Lower lobe of right lung (tissue), 2 donors: ENCODE measurements around the gene PHAF1. TPM values are rescaled to one million over a fixed set of nuclear protein-coding genes. Genes with fewer than 3 reads are reported as not detected.

Experiments used
- ATAC-seq, 2 donors: fragments of 200-7000 bp; cut with Tn5 transposase; one replicate each; pipeline ENCODE4 v1.9.1; 2020 to 2022; ENCODE audit warnings: mild to moderate bottlenecking in 2 of 2, moderate library complexity in 2 of 2
- DNase-seq: peaks from one replicate; pipeline ENCODE4 v3.0.0-alpha.2; 2020
- H3K27ac ChIP-seq: fragments of 200-600 bp; one replicate; pipeline ENCODE4 v1.8.0; 2022
- H3K27me3 ChIP-seq: fragments of 200-600 bp; one replicate; pipeline ENCODE4 v1.8.0; 2022; ENCODE audit warnings: low read depth
- H3K36me3 ChIP-seq: fragments of 200-600 bp; one replicate; pipeline ENCODE4 v1.8.0; 2022; ENCODE audit warnings: mild to moderate bottlenecking
- H3K4me1 ChIP-seq: fragments of 200-600 bp; one replicate; pipeline ENCODE4 v1.8.0; 2022
- H3K4me3 ChIP-seq: fragments of 200-600 bp; one replicate; pipeline ENCODE4 v1.8.0; 2022; ENCODE audit warnings: mild to moderate bottlenecking
- H3K9me3 ChIP-seq: fragments of 200-600 bp; one replicate; pipeline ENCODE4 v1.8.0; 2022
- intact Hi-C: fragments of 100-400 bp; cut with DNase I; formaldehyde crosslinking; loops from one replicate; pipeline ENCODE4 v1.11.0; 2022
- total RNA-seq: library from RNA; stranded (reverse); fragmentation: NEBNext Ultra II Directional; extraction: Animal tissue kit (Norgen Biotek cat#: 25700); gene quantifications from one replicate; pipeline ENCODE4 v1.2.1, GENCODE V29; 2021
- TF ChIP-seq, protein P1 (sequence below): fragments of 200-600 bp; IDR thresholded peaks from one replicate; pipeline ENCODE4 v1.8.0; 2022; ENCODE audit warnings: antibody characterized with exemption, mild to moderate bottlenecking
- donor health status: DM: no; HTN: yes; CAD: no; lungs with severe emphysema.

The PHAF1 gene
- total RNA-seq, 1 donor from 2014 or later: 21.7 TPM

DNA sequence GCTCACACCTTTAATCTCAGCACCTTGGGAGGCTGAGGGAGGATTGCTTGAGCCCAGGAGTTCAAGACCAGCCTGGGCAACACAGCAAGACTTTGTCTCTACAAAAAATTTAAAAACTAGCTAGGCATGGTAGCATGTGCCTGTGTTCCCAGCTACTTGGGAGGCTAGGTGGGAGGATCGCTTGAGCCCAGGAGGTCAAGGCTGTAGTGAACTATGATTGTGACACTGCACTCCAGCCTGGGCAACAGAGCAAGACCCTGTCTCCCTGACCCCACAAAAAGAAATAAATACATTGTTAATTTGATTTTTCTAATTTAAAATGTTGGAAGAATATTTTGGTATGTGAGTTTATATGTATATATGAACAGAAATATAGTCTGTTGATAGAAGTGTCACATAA, 22.4 kb upstream of the PHAF1 start:
- intact Hi-C loops: no loop called here
- H3K27ac ChIP-seq: no peak overlapping the region
- H3K4me3 ChIP-seq: no peak overlapping the region
- peaks cover 34% of the 10 kb centered on the region for H3K36me3 ChIP-seq
- no peak for DNase-seq
- no peaks in the 10 kb centered on the region for H3K27me3 ChIP-seq
- TF ChIP-seq, protein P1, sequence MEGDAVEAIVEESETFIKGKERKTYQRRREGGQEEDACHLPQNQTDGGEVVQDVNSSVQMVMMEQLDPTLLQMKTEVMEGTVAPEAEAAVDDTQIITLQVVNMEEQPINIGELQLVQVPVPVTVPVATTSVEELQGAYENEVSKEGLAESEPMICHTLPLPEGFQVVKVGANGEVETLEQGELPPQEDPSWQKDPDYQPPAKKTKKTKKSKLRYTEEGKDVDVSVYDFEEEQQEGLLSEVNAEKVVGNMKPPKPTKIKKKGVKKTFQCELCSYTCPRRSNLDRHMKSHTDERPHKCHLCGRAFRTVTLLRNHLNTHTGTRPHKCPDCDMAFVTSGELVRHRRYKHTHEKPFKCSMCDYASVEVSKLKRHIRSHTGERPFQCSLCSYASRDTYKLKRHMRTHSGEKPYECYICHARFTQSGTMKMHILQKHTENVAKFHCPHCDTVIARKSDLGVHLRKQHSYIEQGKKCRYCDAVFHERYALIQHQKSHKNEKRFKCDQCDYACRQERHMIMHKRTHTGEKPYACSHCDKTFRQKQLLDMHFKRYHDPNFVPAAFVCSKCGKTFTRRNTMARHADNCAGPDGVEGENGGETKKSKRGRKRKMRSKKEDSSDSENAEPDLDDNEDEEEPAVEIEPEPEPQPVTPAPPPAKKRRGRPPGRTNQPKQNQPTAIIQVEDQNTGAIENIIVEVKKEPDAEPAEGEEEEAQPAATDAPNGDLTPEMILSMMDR: no peak
- no peak for ATAC-seq
- H3K9me3 ChIP-seq: no peaks in the 10 kb centered on the region
- peaks cover 10% of the 10 kb centered on the region for H3K4me1 ChIP-seq

GRCh38 chr16:67087803-67088202, 21.9 kb upstream of the PHAF1 start:
- TF ChIP-seq, protein P1: no peak
- intact Hi-C loops: no loop called here
- ATAC-seq: no peak
- Histone ChIP-seq H3K4me1 (peaks cover 10% of the 10 kb centered on the region), H3K4me3 (no peak overlapping the region), H3K9me3 (no peaks in the 10 kb centered on the region), H3K27me3 (no peaks in the 10 kb centered on the region), H3K27ac (no peak overlapping the region), H3K36me3 (peaks cover 32% of the 10 kb centered on the region)
- no peak for DNase-seq

DNA sequence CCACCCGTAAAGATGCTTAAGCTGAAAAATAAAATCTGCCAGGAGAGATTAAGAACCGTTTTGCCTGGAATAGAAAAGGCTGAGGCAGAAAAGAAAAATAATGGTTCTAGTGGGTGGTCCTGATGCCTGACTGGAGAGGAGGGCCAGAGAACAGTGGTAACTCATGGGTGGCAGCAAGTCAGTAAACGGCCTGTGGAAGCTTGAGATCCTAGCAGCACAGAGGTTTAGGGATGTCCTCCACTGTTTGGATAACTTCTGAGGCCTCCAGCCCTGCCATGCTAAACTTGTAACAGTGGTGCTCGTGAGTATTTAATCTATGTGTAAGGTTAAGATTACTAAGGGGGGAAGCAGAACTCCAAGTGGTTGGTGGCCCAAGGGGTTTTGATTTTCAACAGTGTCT, 21.2 kb upstream of the PHAF1 start:
- Histone ChIP-seq H3K27ac (no peak overlapping the region), H3K4me3 (no peak overlapping the region), H3K27me3 (no peaks in the 10 kb centered on the region), H3K4me1 (peaks cover 10% of the 10 kb centered on the region), H3K9me3 (no peaks in the 10 kb centered on the region), H3K36me3 (peaks cover 32% of the 10 kb centered on the region)
- DNase-seq (no peak), ATAC-seq (no peak)
- TF ChIP-seq, protein P1: no peak
- intact Hi-C loops: no loop called here

DNA sequence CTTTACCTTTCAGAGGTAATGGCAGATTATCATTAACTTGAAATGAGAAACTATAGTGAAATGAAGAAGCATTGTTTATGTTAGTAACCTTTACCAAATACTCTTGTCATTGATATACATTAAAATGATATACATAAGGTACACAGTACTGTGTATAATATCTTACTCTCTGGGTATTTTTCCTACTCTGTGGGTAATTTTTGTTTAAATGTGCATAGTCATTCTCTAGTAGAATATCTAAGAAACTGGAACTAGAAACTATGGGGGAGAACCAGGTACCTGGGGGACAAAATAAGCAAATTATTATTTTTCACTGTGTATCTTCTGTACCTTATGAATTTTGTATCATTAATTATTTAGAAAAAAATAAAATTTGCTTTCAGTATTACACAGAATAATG, 20.6 kb upstream of the PHAF1 start:
- intact Hi-C loops: no loop called here
- no peaks in the 10 kb centered on the region for H3K27me3 ChIP-seq
- peaks cover 26% of the 10 kb centered on the region for H3K36me3 ChIP-seq
- H3K9me3 ChIP-seq: no peaks in the 10 kb centered on the region
- H3K4me3 ChIP-seq: no peak overlapping the region
- H3K4me1 ChIP-seq: peaks cover 10% of the 10 kb centered on the region
- TF ChIP-seq, protein P1: no peak
- H3K27ac ChIP-seq: no peak overlapping the region
- ATAC-seq: no peak
- no peak for DNase-seq

DNA sequence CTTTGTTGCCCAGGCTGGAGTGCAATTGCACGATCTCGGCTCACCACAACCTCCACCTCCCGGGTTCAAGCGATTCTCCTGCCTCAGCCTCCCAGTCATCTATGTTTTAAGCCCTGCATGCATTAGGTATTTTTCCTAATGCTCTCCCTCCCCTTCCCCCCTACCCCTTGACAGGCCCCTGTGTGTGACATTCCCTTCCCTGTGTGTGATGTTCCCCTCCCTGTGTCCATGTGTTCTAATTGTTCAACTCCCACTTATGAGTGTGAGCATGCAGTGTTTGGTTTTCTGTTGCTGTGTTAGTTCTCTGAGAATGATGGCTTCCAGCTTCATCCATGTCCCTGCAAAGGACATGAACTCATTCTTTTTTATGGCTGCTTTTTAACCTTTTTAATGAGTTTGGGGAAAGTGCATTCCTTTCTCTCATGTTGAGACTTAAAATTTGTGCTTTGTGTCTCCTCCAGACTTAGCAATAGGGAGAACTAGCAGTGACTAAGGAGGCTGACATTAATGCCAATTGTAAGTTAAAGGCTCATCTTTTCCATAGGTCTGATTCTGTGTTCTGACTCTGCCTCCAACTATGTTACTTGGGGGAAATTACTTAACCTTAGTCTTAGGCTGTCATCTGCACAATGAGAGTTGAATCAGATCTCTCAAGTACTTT, 17.7 kb upstream of the PHAF1 start:
- TF ChIP-seq, protein P1: no peak
- Histone ChIP-seq H3K4me1 (peaks cover 6% of the 10 kb centered on the region), H3K27ac (no peak overlapping the region), H3K9me3 (no peaks in the 10 kb centered on the region), H3K36me3 (peaks cover 18% of the 10 kb centered on the region), H3K4me3 (no peak overlapping the region), H3K27me3 (no peaks in the 10 kb centered on the region)
- intact Hi-C loops: no loop called here
- ATAC-seq (no peak), DNase-seq (no peak)
